ENCODE data around the gene NFATC3.
"Not testable (repeated sequence)": the region's sequence is repeated elsewhere in the genome, so short reads cannot be mapped to it uniquely, and the experiment has no call there.

Gene NFATC3

GRCh38 chr16:68131813-68132706, 46.9 kb downstream of the NFATC3 start:
- no peak for TF ChIP-seq CTCF (conservative IDR thresholded peaks at IDR 0.05; ENCODE audit: control insufficient read depth, insufficient read depth, low read depth, low read length)
- no peak overlapping the region for H3K4me3 ChIP-seq (ENCODE audit: control insufficient read depth, low read depth, low read length)
- no peak for DNase-seq (ENCODE audit: low read depth)

- H3K4me3 ChIP-seq (ENCODE audit: control insufficient read depth, low read depth, low read length); DNase-seq (ENCODE audit: low read depth): not testable (repeated sequence)
These were observed 47.8 kb downstream of the NFATC3 start for GRCh38 chr16:68133000-68133399.

GRCh38 chr16:68134644-68135043, 49.5 kb downstream of the NFATC3 start:
- no peak for DNase-seq (ENCODE audit: low read depth)
- H3K4me3 ChIP-seq (ENCODE audit: control insufficient read depth, low read depth, low read length) = no peak overlapping the region
- TF ChIP-seq CTCF (conservative IDR thresholded peaks at IDR 0.05; ENCODE audit: control insufficient read depth, insufficient read depth, low read depth, low read length) = no peak

- no peak for DNase-seq (ENCODE audit: low read depth)
- no peak overlapping the region for H3K4me3 ChIP-seq (ENCODE audit: control insufficient read depth, low read depth, low read length)
- no peak for TF ChIP-seq CTCF (conservative IDR thresholded peaks at IDR 0.05; ENCODE audit: control insufficient read depth, insufficient read depth, low read depth, low read length)
These were observed 51.3 kb downstream of the NFATC3 start for GRCh38 chr16:68136515-68136914.

- no peak overlapping the region for H3K4me3 ChIP-seq (ENCODE audit: control insufficient read depth, low read depth, low read length)
- peak; percentile 29 for DNase-seq (ENCODE audit: low read depth)
- no peak for TF ChIP-seq CTCF (conservative IDR thresholded peaks at IDR 0.05; ENCODE audit: control insufficient read depth, insufficient read depth, low read depth, low read length)
These were observed 58.8 kb downstream of the NFATC3 start for GRCh38 chr16:68144008-68144407.

GRCh38 chr16:68146585-68146984, 61.4 kb downstream of the NFATC3 start:
- no peak overlapping the region for H3K4me3 ChIP-seq (ENCODE audit: control insufficient read depth, low read depth, low read length)

More at GRCh38 chr16:68146585-68146984, 61.4 kb downstream of the NFATC3 start:
- DNase-seq (ENCODE audit: low read depth) = peak; percentile 43
- no peak for TF ChIP-seq CTCF (conservative IDR thresholded peaks at IDR 0.05; ENCODE audit: control insufficient read depth, insufficient read depth, low read depth, low read length)

Measured in fibroblast of mammary gland (primary cell).